Posterior vena cava (tissue), 2 donors: Measurements from ENCODE around the gene GSTM5. TPM values are rescaled to one million over a fixed set of nuclear protein-coding genes. Genes with fewer than 3 reads are reported as not detected.
"Not testable (repeated sequence)": the region's sequence is repeated elsewhere in the genome, so short reads cannot be mapped to it uniquely, and the experiment has no call there.

ENCODE experiments used
- DNase-seq: peaks from one replicate; pipeline ENCODE4 v3.0.0-alpha.2; 2020; ENCODE audit warnings: low spot score
- intact Hi-C, 2 donors: fragments of 100-400 bp; cut with DNase I; formaldehyde crosslinking; loops; one replicate each; pipeline versions ENCODE4 v1.14.1 to v1.14.2; 2022 to 2023
- total RNA-seq, 2 donors: library from RNA; stranded (reverse); fragmentation: NEBNext Ultra II Directional; extraction: Animal tissue kit (Norgen Biotek cat#: 25700); gene quantifications; one replicate each; pipeline ENCODE4 v1.2.1, GENCODE V29; 2021
- donor health status: DM: yes; HTN: yes; CAD: no.
- donor health status: DM: yes; HTN: yes; CAD: no.

Gene GSTM5
- total RNA-seq, 2 donors from 2014 or later: 16.7 to 25.4 TPM

- peak; percentile 68 for DNase-seq
- intact Hi-C loops: loop anchor here in 1 of 2 donors (10.0 kb wide), 1 partner anchor 51 kb away; the partner anchor contains the start of gene GSTM5
These were observed 54.0 kb downstream of the GSTM5 start for GRCh38 chr1:109765896-109766615.

- intact Hi-C loops: loop anchor here in 1 of 2 donors (10.0 kb wide), 1 partner anchor 52 kb away; the partner anchor contains the start of gene GSTM5
- DNase-seq: not testable (repeated sequence)
These were observed 55.1 kb downstream of the GSTM5 start for GRCh38 chr1:109766991-109767636.

Other genes with a start within 250 kb of the GSTM5 start
- gene SYPL2, start 245.7 kb upstream of the GSTM5 start, total RNA-seq: 1 to 10 TPM; 2.1 to 9.0 TPM
- gene ATXN7L2, start 228.3 kb upstream of the GSTM5 start, total RNA-seq: 1 to 10 TPM; 2.7 to 3.3 TPM
- gene CYB561D1, start 218.2 kb upstream of the GSTM5 start, total RNA-seq: 10 to 100 TPM; 10.5 to 11.3 TPM
- gene AMIGO1, start 202.5 kb upstream of the GSTM5 start, total RNA-seq: 1 to 10 TPM; 3.6 to 5.2 TPM
- not detected for gene GPR61, start 172.4 kb upstream of the GSTM5 start, total RNA-seq
- gene GNAI3, start 163.6 kb upstream of the GSTM5 start, total RNA-seq: 1 to 10 TPM; 6.8 to 7.5 TPM
- gene GNAT2, start 92.6 kb upstream of the GSTM5 start, total RNA-seq: not detected
- gene AMPD2, start 92.4 kb upstream of the GSTM5 start, total RNA-seq: 10 to 100 TPM; 33.8 to 39.4 TPM
- 10 to 100 TPM; 21.2 to 35.4 TPM for gene GSTM4, start 56.2 kb upstream of the GSTM5 start, total RNA-seq
- gene GSTM2, start 44.2 kb upstream of the GSTM5 start, total RNA-seq: 10 to 100 TPM; 29.2 to 45.9 TPM
- gene GSTM1, start 24.4 kb upstream of the GSTM5 start, total RNA-seq: not detected
- gene GSTM3, start 28.8 kb downstream of the GSTM5 start, total RNA-seq: 10 to 100 TPM; 35.1 to 52.2 TPM
- not detected for gene EPS8L3, start 51.7 kb downstream of the GSTM5 start, total RNA-seq
- gene CSF1, start 198.6 kb downstream of the GSTM5 start, total RNA-seq: 10 to 100 TPM; 64.1 to 68.7 TPM